Neural progenitor cell (in vitro differentiated cells): ENCODE measurements around the gene GALNT8. TPM values are rescaled to one million over a fixed set of nuclear protein-coding genes. Genes with fewer than 3 reads are reported as not detected.
A peak's percentile ranks its signal among the peaks of the same experiment; 100 is the strongest.

Experiments
- DNase-seq: peaks from one replicate; pipeline ENCODE4 v3.0.0-alpha.2; 2016; ENCODE audit warnings: low spot score
- H2AFZ ChIP-seq: fragments of 200-600 bp; sonication (generic); replicated peaks from 2 replicates; pipeline ENCODE4 v1.6.1; 2016; ENCODE audit warnings: antibody characterized with exemption
- H3F3A ChIP-seq: fragments of 200-600 bp; sonication (generic); 2 replicates; pipeline ENCODE4 v1.6.1; 2016; ENCODE audit warnings: antibody characterized with exemption, low read depth
- H3K27ac ChIP-seq: fragments of 200-600 bp; sonication (generic); 2 replicates; pipeline ENCODE4 v1.5.1; 2016; ENCODE audit warnings: mild to moderate bottlenecking
- H3K27me3 ChIP-seq: fragments of 200-600 bp; sonication (generic); 2 replicates; pipeline ENCODE4 v1.6.1; 2016; ENCODE audit warnings: mild to moderate bottlenecking, moderate library complexity
- H3K36me3 ChIP-seq: fragments of 200-600 bp; sonication (generic); 2 replicates; pipeline ENCODE4 v1.5.1; 2016
- H3K4me1 ChIP-seq: fragments of 200-600 bp; sonication (generic); 2 replicates; pipeline ENCODE4 v1.6.1; 2016; ENCODE audit warnings: mixed run types
- H3K4me2 ChIP-seq: fragments of 200-600 bp; sonication (generic); 2 replicates; pipeline ENCODE4 v1.6.1; 2016
- H3K4me3 ChIP-seq: fragments of 200-600 bp; sonication (generic); 2 replicates; pipeline ENCODE4 v1.5.1; 2016
- H3K79me2 ChIP-seq: fragments of 200-600 bp; sonication (generic); 2 replicates; pipeline ENCODE4 v1.6.1; 2016; ENCODE audit warnings: low read depth
- H3K9ac ChIP-seq: fragments of 200-600 bp; sonication (generic); 2 replicates; pipeline ENCODE4 v1.6.1; 2016
- H3K9me3 ChIP-seq: fragments of 200-600 bp; sonication (generic); 2 replicates; pipeline ENCODE4 v1.5.1; 2016; ENCODE audit warnings: low read depth
- H4K20me1 ChIP-seq: fragments of 200-600 bp; sonication (generic); 2 replicates; pipeline ENCODE4 v1.6.1; 2016; ENCODE audit warnings: low read depth
- H3K27ac Mint-ChIP-seq: 3 replicates; pipeline ENCODE4 v1.8.0; 2021; ENCODE audit warnings: mixed read lengths
- H3K27me3 Mint-ChIP-seq: 2 replicates; pipeline ENCODE4 v1.8.0; 2022; ENCODE audit warnings: low read depth, mild to moderate bottlenecking, inconsistent platforms, moderate library complexity, mixed read lengths; ENCODE audit not compliant: insufficient read depth
- H3K36me3 Mint-ChIP-seq: 3 replicates; pipeline ENCODE4 v1.8.0; 2021; ENCODE audit warnings: mixed read lengths
- H3K4me1 Mint-ChIP-seq: 3 replicates; pipeline ENCODE4 v1.8.0; 2021; ENCODE audit warnings: mixed read lengths
- H3K4me3 Mint-ChIP-seq: 3 replicates; pipeline ENCODE4 v1.8.0; 2021; ENCODE audit warnings: mild to moderate bottlenecking, moderate library complexity, mixed read lengths
- H3K9me3 Mint-ChIP-seq: 3 replicates; pipeline ENCODE4 v1.8.0; 2020; ENCODE audit warnings: mixed read lengths
- CTCF ChIP-seq: fragments of 200-600 bp; sonication (generic); IDR thresholded peaks from 2 replicates; pipeline ENCODE4 v1.5.1; 2017; ENCODE audit warnings: antibody characterized with exemption, mild to moderate bottlenecking
- EZH2 ChIP-seq: fragments of 200-600 bp; sonication (generic); IDR thresholded peaks from 2 replicates; pipeline ENCODE4 v1.6.1; 2017; ENCODE audit warnings: antibody characterized with exemption, mild to moderate bottlenecking, moderate library complexity
- EZH2phosphoT487 ChIP-seq: fragments of 200-600 bp; sonication (generic); IDR thresholded peaks from 2 replicates; pipeline ENCODE4 v1.6.1; 2017; ENCODE audit warnings: antibody characterized with exemption
- total RNA-seq: library from RNA; depleted of rRNA; stranded (reverse); fragments of >200 nt; gene quantifications from 2 replicates; pipeline ENCODE4 v1.2.3, GENCODE V29; 2015; ENCODE audit warnings: low replicate concordance

GALNT8 gene
- total RNA-seq, result 2.6 and 5.0 TPM in 2 replicates

DNA sequence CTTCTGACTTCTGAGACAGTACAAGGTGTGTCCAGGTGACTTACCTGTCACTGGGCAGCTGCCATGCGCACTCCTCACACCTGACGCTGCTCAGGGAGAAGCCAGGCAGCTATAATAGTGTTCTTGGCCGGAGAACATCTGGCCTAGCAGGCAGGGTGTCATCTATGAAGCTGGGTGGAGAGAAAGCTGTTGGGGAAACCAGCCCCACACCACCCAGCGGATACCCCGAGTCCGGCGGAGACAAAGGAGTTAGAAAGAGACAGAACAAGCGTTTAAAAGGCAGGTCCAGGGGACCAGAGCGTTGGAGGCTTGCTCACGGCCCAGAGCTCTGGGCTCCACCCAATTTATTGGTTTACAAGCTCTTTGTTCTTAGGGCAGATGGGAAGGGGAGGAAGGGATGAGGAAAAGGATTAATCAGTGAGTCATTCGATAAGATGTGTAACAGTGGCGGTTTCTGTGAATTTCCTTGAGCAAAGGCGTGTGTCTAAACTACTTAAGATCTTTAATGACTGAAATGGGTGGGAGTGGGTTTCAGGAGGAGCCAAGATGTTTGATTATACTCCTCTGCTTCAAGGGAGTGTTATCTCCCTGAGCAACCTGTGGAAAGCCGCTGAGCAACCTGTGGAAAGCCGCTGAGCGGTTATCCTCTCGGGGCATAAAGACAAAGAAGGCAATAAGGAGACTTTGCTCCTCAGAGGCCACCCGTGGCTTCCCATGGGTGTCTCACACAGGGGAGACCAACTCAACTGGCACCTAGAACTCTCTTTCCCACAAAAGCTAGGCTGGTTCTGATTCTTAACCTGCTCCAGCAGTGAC is at the start of gene GALNT8:
TSS of gene GALNT8 (plus strand) at position 580 of the 816 bp plus-strand sequence. CDS start 278 bp downstream, outside the sequence.
- H3K27ac ChIP-seq, result no peak within 1 kb of the TSS
- H3K4me1 Mint-ChIP-seq, result peaks cover 17% of the 10 kb centered on the region

DNA sequence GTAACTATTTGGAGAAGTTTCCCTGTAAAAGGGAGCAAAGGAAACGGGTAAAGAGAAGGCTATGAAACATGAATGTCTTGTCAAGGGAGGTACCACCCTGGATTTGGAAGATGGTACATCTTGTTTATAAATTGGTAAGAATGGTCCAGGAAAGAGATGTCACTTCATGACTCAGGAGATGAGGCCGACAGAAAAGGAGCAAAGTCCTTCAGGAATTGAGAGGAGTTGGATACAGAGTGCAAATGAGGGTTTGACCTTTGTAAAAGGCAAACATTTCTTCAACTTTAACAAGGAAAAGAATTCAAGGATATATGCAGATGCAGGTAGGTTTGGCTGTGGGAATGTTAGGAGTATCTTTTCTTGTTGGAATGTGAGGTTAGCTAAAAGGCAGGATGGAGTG is 40.5 kb upstream of the GALNT8 start:
- no peaks in the 10 kb centered on the region for H3K27me3 ChIP-seq
- no peak overlapping the region for H3K4me2 ChIP-seq
- no peak overlapping the region for H3K27ac Mint-ChIP-seq
- DNase-seq, result no peak
- H3K9me3 Mint-ChIP-seq, result peaks cover 9% of the 10 kb centered on the region
- no peak overlapping the region for H2AFZ ChIP-seq
- H3K4me1 ChIP-seq, result no peaks in the 10 kb centered on the region
- peaks cover 4% of the 10 kb centered on the region for H3K36me3 Mint-ChIP-seq
- H3K79me2 ChIP-seq, result no peaks in the 10 kb centered on the region
- no peak overlapping the region for H3K9ac ChIP-seq
- peaks cover 11% of the 10 kb centered on the region for H3K36me3 ChIP-seq
- no peaks in the 10 kb centered on the region for H3K4me1 Mint-ChIP-seq
- H3K9me3 ChIP-seq, result no peaks in the 10 kb centered on the region
- H3K4me3 ChIP-seq, result no peak overlapping the region
- H3K4me3 Mint-ChIP-seq, result no peak overlapping the region
- no peaks in the 10 kb centered on the region for H3K27me3 Mint-ChIP-seq
- TF ChIP-seq CTCF (no peak), EZH2phosphoT487 (no peak), EZH2 (no peak)
- no peaks in the 10 kb centered on the region for H4K20me1 ChIP-seq
- no peak overlapping the region for H3K27ac ChIP-seq
- H3F3A ChIP-seq, result no peaks in the 10 kb centered on the region

More for the DNA sequence above, at the start of gene GALNT8:
- Histone ChIP-seq H3K79me2 (no peaks in the 10 kb centered on the region), H3K36me3 (no peaks in the 10 kb centered on the region), H4K20me1 (no peaks in the 10 kb centered on the region), H3K27me3 (no peaks in the 10 kb centered on the region), H3K4me1 (peaks cover 23% of the 10 kb centered on the region), H3F3A (peaks cover 6% of the 10 kb centered on the region), H3K9ac (no peak within 1 kb of the TSS), H3K4me3 (no peak within 1 kb of the TSS), H2AFZ (no peak within 1 kb of the TSS), H3K4me2 (peak within 1 kb of the TSS; percentile 31), H3K9me3 (no peaks in the 10 kb centered on the region)
- H3K9me3 Mint-ChIP-seq, result peaks cover 2% of the 10 kb centered on the region
- peaks cover 7% of the 10 kb centered on the region for H3K36me3 Mint-ChIP-seq
- no peak within 1 kb of the TSS for H3K27ac Mint-ChIP-seq
- H3K4me3 Mint-ChIP-seq, result no peak within 1 kb of the TSS
- TF ChIP-seq CTCF (no peak), EZH2 (no peak), EZH2phosphoT487 (no peak)
- no peak for DNase-seq
- H3K27me3 Mint-ChIP-seq, result peaks cover 3% of the 10 kb centered on the region

GRCh38 chr12:4681732-4682131 is 38.5 kb upstream of the GALNT8 start:
- H2AFZ ChIP-seq, result no peak overlapping the region
- peaks cover 11% of the 10 kb centered on the region for H3K36me3 ChIP-seq
- no peaks in the 10 kb centered on the region for H3K27me3 Mint-ChIP-seq
- H3K27ac ChIP-seq, result no peak overlapping the region
- no peak overlapping the region for H3K4me3 ChIP-seq
- H3K4me1 ChIP-seq, result no peaks in the 10 kb centered on the region
- DNase-seq, result no peak
- no peak overlapping the region for H3K9ac ChIP-seq
- H3K27me3 ChIP-seq, result no peaks in the 10 kb centered on the region
- TF ChIP-seq EZH2, result no peak
- no peak for TF ChIP-seq CTCF
- no peak for TF ChIP-seq EZH2phosphoT487
- H3K36me3 Mint-ChIP-seq, result peaks cover 8% of the 10 kb centered on the region
- no peaks in the 10 kb centered on the region for H3K9me3 ChIP-seq
- H3F3A ChIP-seq, result no peaks in the 10 kb centered on the region
- no peak overlapping the region for H3K4me2 ChIP-seq
- no peak overlapping the region for H3K27ac Mint-ChIP-seq
- H3K79me2 ChIP-seq, result no peaks in the 10 kb centered on the region
- no peaks in the 10 kb centered on the region for H3K4me1 Mint-ChIP-seq
- H4K20me1 ChIP-seq, result no peaks in the 10 kb centered on the region
- no peak overlapping the region for H3K4me3 Mint-ChIP-seq
- H3K9me3 Mint-ChIP-seq, result no peaks in the 10 kb centered on the region
